C4-2B (cell line): ENCODE results near the gene ASB16.

ENCODE experiments used
- ZFX ChIP-seq: fragments of 450-650 bp; IDR thresholded peaks from 2 replicates; pipeline ENCODE4 v1.6.1; 2017
- TF ChIP-seq, protein P1 (sequence below): fragments of 450-650 bp; conservative IDR thresholded peaks from 2 replicates; pipeline ENCODE4 v1.5.1; 2017; ENCODE audit warnings: mild to moderate bottlenecking

DNA sequence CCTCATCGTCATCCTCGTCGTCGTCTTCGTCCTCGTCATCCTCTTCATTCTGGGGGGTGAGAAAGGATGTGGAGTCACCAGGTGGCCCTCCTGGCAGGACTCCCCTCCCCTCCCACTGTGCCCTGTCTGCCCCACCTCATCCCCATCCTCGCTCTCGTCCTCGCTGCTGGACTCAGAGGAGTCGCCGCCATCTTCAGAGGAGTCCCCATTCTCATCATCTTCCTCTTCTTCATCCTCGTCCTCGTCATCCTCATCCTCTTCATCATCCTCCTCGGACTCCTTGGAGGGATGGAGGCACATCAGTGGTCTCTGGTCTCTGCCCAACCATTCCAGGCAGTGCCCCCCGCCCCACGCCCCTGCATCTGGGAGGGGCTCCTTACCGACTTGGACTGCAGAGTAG is 36.8 kb downstream of the ASB16 start:
- TF ChIP-seq, protein P1, sequence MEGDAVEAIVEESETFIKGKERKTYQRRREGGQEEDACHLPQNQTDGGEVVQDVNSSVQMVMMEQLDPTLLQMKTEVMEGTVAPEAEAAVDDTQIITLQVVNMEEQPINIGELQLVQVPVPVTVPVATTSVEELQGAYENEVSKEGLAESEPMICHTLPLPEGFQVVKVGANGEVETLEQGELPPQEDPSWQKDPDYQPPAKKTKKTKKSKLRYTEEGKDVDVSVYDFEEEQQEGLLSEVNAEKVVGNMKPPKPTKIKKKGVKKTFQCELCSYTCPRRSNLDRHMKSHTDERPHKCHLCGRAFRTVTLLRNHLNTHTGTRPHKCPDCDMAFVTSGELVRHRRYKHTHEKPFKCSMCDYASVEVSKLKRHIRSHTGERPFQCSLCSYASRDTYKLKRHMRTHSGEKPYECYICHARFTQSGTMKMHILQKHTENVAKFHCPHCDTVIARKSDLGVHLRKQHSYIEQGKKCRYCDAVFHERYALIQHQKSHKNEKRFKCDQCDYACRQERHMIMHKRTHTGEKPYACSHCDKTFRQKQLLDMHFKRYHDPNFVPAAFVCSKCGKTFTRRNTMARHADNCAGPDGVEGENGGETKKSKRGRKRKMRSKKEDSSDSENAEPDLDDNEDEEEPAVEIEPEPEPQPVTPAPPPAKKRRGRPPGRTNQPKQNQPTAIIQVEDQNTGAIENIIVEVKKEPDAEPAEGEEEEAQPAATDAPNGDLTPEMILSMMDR: no peak
- no peak for TF ChIP-seq ZFX
